Endothelial cell of umbilical vein (primary cell): Measurements from ENCODE around the gene NKX6-2.

Source experiments
- EZH2 ChIP-seq: IDR thresholded peaks from 2 replicates; pipeline ENCODE4 v1.6.1; 2012; ENCODE audit warnings: borderline replicate concordance, low read depth, mild to moderate bottlenecking, moderate library complexity, low read length, inconsistent platforms; ENCODE audit not compliant: severe bottlenecking
- FOS ChIP-seq: IDR thresholded peaks from 2 replicates; pipeline ENCODE4 v1.6.1; 2011; ENCODE audit warnings: mild to moderate bottlenecking, low read length, moderate library complexity, borderline replicate concordance; ENCODE audit not compliant: insufficient read depth
- GATA2 ChIP-seq: IDR thresholded peaks from 2 replicates; pipeline ENCODE4 v1.7.0; 2011; ENCODE audit warnings: low read depth, mild to moderate bottlenecking, moderate library complexity, mixed read lengths, low read length; ENCODE audit not compliant: insufficient read length, insufficient read depth
- JUN ChIP-seq: IDR thresholded peaks from 2 replicates; pipeline ENCODE4 v1.6.1; 2011; ENCODE audit warnings: borderline replicate concordance, low read depth; ENCODE audit not compliant: insufficient read length, insufficient read depth
- MYC ChIP-seq: IDR thresholded peaks from one replicate; pipeline ENCODE4 v1.6.1; 2011; ENCODE audit warnings: mild to moderate bottlenecking, low read depth, low read length
- POLR2A ChIP-seq: IDR thresholded peaks from 2 replicates; pipeline ENCODE4 v1.6.1; 2012; ENCODE audit warnings: low read depth, mild to moderate bottlenecking, control low read depth, low read length
- POLR2AphosphoS5 ChIP-seq: IDR thresholded peaks from 2 replicates; pipeline ENCODE4 v1.6.1; 2012; ENCODE audit warnings: low read depth, mild to moderate bottlenecking, control low read depth, low read length, moderate library complexity; ENCODE audit not compliant: insufficient read depth
- TF ChIP-seq, protein P1 (sequence below), 2 donors: IDR thresholded peaks; 1 replicate in 1 of 2; 2 replicates in 1 of 2; pipeline ENCODE4 v1.5.1; 2011; ENCODE audit warnings: low read length in 2 of 2, mild to moderate bottlenecking in 2 of 2, moderate library complexity in 2 of 2, control low read depth in 1 of 2, inconsistent platforms in 1 of 2, low read depth in 1 of 2; ENCODE audit not compliant: insufficient read depth in 1 of 2; ENCODE audit errors: extremely low read depth in 1 of 2
- TF ChIP-seq, protein P2 (sequence below): IDR thresholded peaks from 2 replicates; pipeline ENCODE4 v1.6.1; 2011; ENCODE audit not compliant: insufficient read depth, insufficient read length

- TF ChIP-seq, protein P1, sequence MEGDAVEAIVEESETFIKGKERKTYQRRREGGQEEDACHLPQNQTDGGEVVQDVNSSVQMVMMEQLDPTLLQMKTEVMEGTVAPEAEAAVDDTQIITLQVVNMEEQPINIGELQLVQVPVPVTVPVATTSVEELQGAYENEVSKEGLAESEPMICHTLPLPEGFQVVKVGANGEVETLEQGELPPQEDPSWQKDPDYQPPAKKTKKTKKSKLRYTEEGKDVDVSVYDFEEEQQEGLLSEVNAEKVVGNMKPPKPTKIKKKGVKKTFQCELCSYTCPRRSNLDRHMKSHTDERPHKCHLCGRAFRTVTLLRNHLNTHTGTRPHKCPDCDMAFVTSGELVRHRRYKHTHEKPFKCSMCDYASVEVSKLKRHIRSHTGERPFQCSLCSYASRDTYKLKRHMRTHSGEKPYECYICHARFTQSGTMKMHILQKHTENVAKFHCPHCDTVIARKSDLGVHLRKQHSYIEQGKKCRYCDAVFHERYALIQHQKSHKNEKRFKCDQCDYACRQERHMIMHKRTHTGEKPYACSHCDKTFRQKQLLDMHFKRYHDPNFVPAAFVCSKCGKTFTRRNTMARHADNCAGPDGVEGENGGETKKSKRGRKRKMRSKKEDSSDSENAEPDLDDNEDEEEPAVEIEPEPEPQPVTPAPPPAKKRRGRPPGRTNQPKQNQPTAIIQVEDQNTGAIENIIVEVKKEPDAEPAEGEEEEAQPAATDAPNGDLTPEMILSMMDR (IDR thresholded peaks at IDR 0.05; ENCODE audit: extremely low read depth in 1 of 2, insufficient read depth in 1 of 2, low read depth in 1 of 2, low read length in 2 of 2): no peak
- TF ChIP-seq POLR2AphosphoS5 (no peak), FOS (no peak), POLR2A (no peak), EZH2 (no peak), MYC (no peak), JUN (no peak), GATA2 (no peak)
- TF ChIP-seq, protein P2, sequence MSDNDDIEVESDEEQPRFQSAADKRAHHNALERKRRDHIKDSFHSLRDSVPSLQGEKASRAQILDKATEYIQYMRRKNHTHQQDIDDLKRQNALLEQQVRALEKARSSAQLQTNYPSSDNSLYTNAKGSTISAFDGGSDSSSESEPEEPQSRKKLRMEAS: no peak
These were observed 23.5 kb upstream of the NKX6-2 start for GRCh38 chr10:132809232-132810140.
